K562 (cell line): ENCODE data around the gene FAM227B. TPM values are rescaled to one million over a fixed set of nuclear protein-coding genes. Genes with fewer than 3 reads are reported as not detected.

Source experiments
- ATAC-seq: fragments of 200-7000 bp; cut with Tn5 transposase; 3 replicates; pipeline ENCODE4 v1.9.1; 2020; ENCODE audit warnings: moderate library complexity
- BruUV-seq: library from RNA; stranded (reverse); fragments of 400-500 nt; replicated peaks from 2 replicates; lab custom pipeline; 2021; lab: Mats Ljungman, UMichigan
- CTCF ChIA-PET: fragments of 300-600 bp; formaldehyde crosslinking; extraction: SDS; loops from one replicate; lab custom pipeline; 2021; ENCODE audit warnings: low intra/inter-chr PET ratio; lab: Yijun Ruan, JAX
- POLR2A ChIA-PET: fragments of 300-600, 350-650 bp; sonication (Branson Sonifier 250); formaldehyde crosslinking; extraction: SDS; loops from one replicate; lab custom pipeline; 2021; ENCODE audit warnings: antibody characterized with exemption, inconsistent platforms; lab: Yijun Ruan, JAX
- DNase-seq, 4 experiments: peaks; one replicate each; pipeline versions ENCODE4 v3.0.0 to v3.0.0-alpha.2; 2011 to 2018; ENCODE audit warnings: low spot score in 3 of 4, mixed read lengths in 3 of 4; ENCODE audit errors: extremely low read depth in 1 of 4
- FAIRE-seq: peaks from 2 replicates; lab custom pipeline; 2011; peaks lifted over from hg19 to GRCh38; lab: Jason Lieb, UNC
- H2AFZ ChIP-seq: 2 replicates; pipeline ENCODE4 v1.6.0; 2011; ENCODE audit warnings: low read depth, low read length, control low read depth, inconsistent platforms
- H3K27ac ChIP-seq: fragments of 200-600 bp; 3 replicates; pipeline ENCODE4 v1.8.0; 2011; ENCODE audit warnings: low read depth, mild to moderate bottlenecking, control low read depth, inconsistent platforms, low read length, moderate library complexity, mixed read lengths; ENCODE audit errors: extremely low read depth
- H3K27me3 ChIP-seq, 2 experiments: fragments of 300-600 bp in 1 of 2; 2 replicates in 1 of 2; 3 replicates in 1 of 2; pipeline versions ENCODE4 v1.6.0 to v1.8.0; 2011; ENCODE audit warnings: inconsistent platforms in 2 of 2, low read length in 2 of 2, mild to moderate bottlenecking in 1 of 2, mixed read lengths in 1 of 2, moderate library complexity in 1 of 2; ENCODE audit not compliant: control insufficient read depth in 2 of 2, insufficient read depth in 2 of 2
- H3K36me3 ChIP-seq: fragments of 300-600 bp; 3 replicates; pipeline ENCODE4 v1.8.0; 2011; ENCODE audit warnings: mild to moderate bottlenecking, low read length, inconsistent platforms; ENCODE audit not compliant: control insufficient read depth, insufficient read depth
- H3K4me1 ChIP-seq, 2 experiments: fragments of 200-600 bp in 1 of 2; replicated peaks in 1 of 2; 2 replicates in 1 of 2; 3 replicates in 1 of 2; pipeline versions ENCODE4 v1.5.1 to v1.8.0; 2011; ENCODE audit warnings: inconsistent platforms in 2 of 2, low read length in 2 of 2, mild to moderate bottlenecking in 1 of 2, mixed read lengths in 1 of 2, moderate library complexity in 1 of 2; ENCODE audit not compliant: control insufficient read depth in 2 of 2, insufficient read depth in 2 of 2
- H3K4me2 ChIP-seq: 2 replicates; pipeline ENCODE4 v1.6.1; 2011; ENCODE audit warnings: low read length, control low read depth, inconsistent platforms, mixed read lengths; ENCODE audit not compliant: insufficient read depth
- H3K4me3 ChIP-seq: fragments of 200-600 bp; sonication (generic), shearing (Covaris generic); 2 replicates; pipeline ENCODE4 v1.5.1; 2016; ENCODE audit warnings: control low read depth, inconsistent platforms
- H3K79me2 ChIP-seq: fragments of 200-600 bp; 3 replicates; pipeline ENCODE4 v1.8.0; 2011; ENCODE audit warnings: low read length, inconsistent platforms; ENCODE audit not compliant: control insufficient read depth, insufficient read depth
- H3K9ac ChIP-seq, 2 experiments: 2 replicates each; pipeline versions ENCODE4 v1.6.0 to v1.6.1; 2011; ENCODE audit warnings: low read depth in 2 of 2, low read length in 2 of 2, control low read depth in 1 of 2, inconsistent platforms in 1 of 2, mild to moderate bottlenecking in 1 of 2, mixed read lengths in 1 of 2; ENCODE audit not compliant: insufficient read depth in 1 of 2
- H3K9me1 ChIP-seq: one replicate; pipeline ENCODE4 v1.6.0; 2011; ENCODE audit warnings: inconsistent platforms, mild to moderate bottlenecking, low read length, moderate library complexity; ENCODE audit not compliant: control insufficient read depth, insufficient read depth
- H3K9me3 ChIP-seq: replicated peaks from 2 replicates; pipeline ENCODE4 v1.5.1; 2011; ENCODE audit warnings: low read depth, low read length, inconsistent platforms; ENCODE audit not compliant: control insufficient read depth, insufficient read depth
- H4K20me1 ChIP-seq: replicated peaks from 2 replicates; pipeline ENCODE4 v1.6.1; 2011; ENCODE audit warnings: low read length, inconsistent platforms, mixed read lengths; ENCODE audit not compliant: control insufficient read depth, insufficient read depth
- CHD2 ChIP-seq: IDR thresholded peaks from 2 replicates; pipeline ENCODE4 v1.6.1; 2011; ENCODE audit warnings: low read depth, low read length
- CTBP1 ChIP-seq: fragments of 450-650 bp; IDR thresholded peaks from 2 replicates; pipeline ENCODE4 v1.6.1; 2016; ENCODE audit warnings: borderline replicate concordance
- ZNF57 ChIP-seq: fragments of 450-650 bp; formaldehyde crosslinking; IDR thresholded peaks from 2 replicates; pipeline ENCODE4 v1.4.0; 2020; ENCODE audit warnings: mild to moderate bottlenecking, moderate library complexity
- ZNF583 ChIP-seq: fragments of 250-450 bp; sonication (Bioruptor Pico); IDR thresholded peaks from 2 replicates; pipeline ENCODE4 v1.4.0; 2020
- in situ Hi-C: fragments of 300-500 bp; cut with MboI; formaldehyde crosslinking; loops from 4 replicates; pipeline ENCODE4 v1.15.0; 2018; ENCODE audit warnings: inconsistent platforms, mixed read lengths
- intact Hi-C: fragments of 100-400 bp; cut with micrococcal nuclease; formaldehyde crosslinking; loops from 2 replicates; pipeline ENCODE4 v1.14.2; 2022
- polyA plus RNA-seq, 8 experiments: library from polyadenylated mRNA; depleted of rRNA in 4 of 8; stranded (reverse) in 5 of 8; unstranded in 3 of 8; fragments of >200 nt; fragmentation: Nextera tagmentation in 2 of 8; fragmentation: Illumina TruSeq in 1 of 8; extraction: Ambion mirVana in 2 of 8; extraction: Trizol in 1 of 8; gene quantifications; 2 replicates each; pipeline versions ENCODE4 v1.2.1 to v1.2.3, GENCODE V29; 2011 to 2014; ENCODE audit warnings: inconsistent platforms in 1 of 8, missing spikeins in 1 of 8
- total RNA-seq, 7 experiments: library from RNA; depleted of rRNA in 6 of 7; stranded (reverse); fragments of >200 nt in 6 of 7; fragmentation: Illumina TruSeq in 2 of 7; extraction: Trizol in 2 of 7; gene quantifications; 2 replicates each; pipeline versions ENCODE4 v1.2.1 to v1.2.3, GENCODE V29; 2011 to 2021; ENCODE audit warnings: low replicate concordance in 1 of 7
- TF ChIP-seq, protein P1 (sequence below): fragments of 200-400 bp; formaldehyde crosslinking; IDR thresholded peaks from 2 replicates; pipeline ENCODE4 v1.6.1; 2017; ENCODE audit warnings: mild to moderate bottlenecking, low read depth, low read length, moderate library complexity

The FAM227B gene
- total and polyA plus RNA-seq, 9 of the 15 experiments (the other 6 are each of a cell fraction or from before 2014, with no cell fraction given): 5.1 to 12.5 (median 11.2) TPM

DNA sequence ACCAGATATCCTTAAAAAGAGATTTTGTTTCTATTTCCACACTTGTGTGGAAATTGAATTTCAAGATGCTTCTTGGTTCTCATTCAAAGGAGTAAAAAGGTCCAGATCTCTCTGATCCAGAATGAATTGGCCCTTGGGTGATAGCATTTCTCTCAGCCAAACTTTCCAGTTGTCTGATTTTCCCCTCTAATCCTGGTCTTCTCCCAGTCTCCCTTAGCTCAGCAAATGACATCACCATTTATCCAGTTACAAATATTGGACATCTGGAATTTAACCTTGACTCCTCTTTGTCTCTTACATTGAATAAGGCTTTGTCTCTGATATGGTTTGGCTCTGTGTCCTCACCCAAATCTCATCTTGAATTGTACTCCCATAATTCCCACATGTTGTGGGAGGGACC is 207.8 kb downstream of the FAM227B start:
- DNase-seq: no peak
- Histone ChIP-seq H2AFZ (no peak overlapping the region), H3K9me1 (no peaks in the 10 kb centered on the region), H3K36me3 (no peaks in the 10 kb centered on the region), H3K9me3 (no peaks in the 10 kb centered on the region), H3K27ac (no peak overlapping the region), H3K27me3 (no peaks in the 10 kb centered on the region; a peak in 1 of 5 replicates), H3K4me3 (no peak overlapping the region), H3K79me2 (no peaks in the 10 kb centered on the region), H3K9ac (no peak overlapping the region), H3K4me1 (no peaks in the 10 kb centered on the region), H3K4me2 (no peak overlapping the region), H4K20me1 (no peaks in the 10 kb centered on the region)
- in situ Hi-C loops: no loop called here
- no TSS peak for BruUV-seq
- intact Hi-C loops: no loop called here
- TF ChIP-seq, protein P1, sequence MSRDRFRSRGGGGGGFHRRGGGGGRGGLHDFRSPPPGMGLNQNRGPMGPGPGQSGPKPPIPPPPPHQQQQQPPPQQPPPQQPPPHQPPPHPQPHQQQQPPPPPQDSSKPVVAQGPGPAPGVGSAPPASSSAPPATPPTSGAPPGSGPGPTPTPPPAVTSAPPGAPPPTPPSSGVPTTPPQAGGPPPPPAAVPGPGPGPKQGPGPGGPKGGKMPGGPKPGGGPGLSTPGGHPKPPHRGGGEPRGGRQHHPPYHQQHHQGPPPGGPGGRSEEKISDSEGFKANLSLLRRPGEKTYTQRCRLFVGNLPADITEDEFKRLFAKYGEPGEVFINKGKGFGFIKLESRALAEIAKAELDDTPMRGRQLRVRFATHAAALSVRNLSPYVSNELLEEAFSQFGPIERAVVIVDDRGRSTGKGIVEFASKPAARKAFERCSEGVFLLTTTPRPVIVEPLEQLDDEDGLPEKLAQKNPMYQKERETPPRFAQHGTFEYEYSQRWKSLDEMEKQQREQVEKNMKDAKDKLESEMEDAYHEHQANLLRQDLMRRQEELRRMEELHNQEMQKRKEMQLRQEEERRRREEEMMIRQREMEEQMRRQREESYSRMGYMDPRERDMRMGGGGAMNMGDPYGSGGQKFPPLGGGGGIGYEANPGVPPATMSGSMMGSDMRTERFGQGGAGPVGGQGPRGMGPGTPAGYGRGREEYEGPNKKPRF: no peak
- CTCF ChIA-PET: no interaction called here
- no peak for ATAC-seq
- no peak for FAIRE-seq
- POLR2A ChIA-PET: no interaction called here

DNA sequence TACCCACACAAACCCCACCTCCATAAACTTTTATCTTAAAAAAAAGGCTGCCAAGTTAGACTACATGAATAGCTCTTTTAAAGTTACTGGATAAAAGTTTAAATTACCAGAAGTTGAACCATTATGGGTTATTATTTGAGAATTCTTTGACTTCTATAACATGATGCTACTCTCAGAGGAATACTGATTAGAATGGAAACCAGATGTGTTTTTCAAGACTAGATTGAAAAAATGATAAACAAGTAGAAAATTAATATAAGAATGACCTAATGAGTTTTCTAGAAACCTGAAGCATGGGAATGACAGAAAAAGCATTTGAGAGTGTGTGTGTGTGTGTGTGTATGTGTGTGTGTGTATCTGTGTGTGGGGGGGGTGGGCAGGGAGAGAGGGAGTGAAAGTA is 210.0 kb downstream of the FAM227B start:
- in situ Hi-C loops (no loop called here), intact Hi-C loops (no loop called here)
- TF ChIP-seq ZNF583 (CRISPR knock-in tag) (no peak), CTBP1 (no peak), ZNF57 (CRISPR knock-in tag) (no peak), CHD2 (no peak)
- no peak overlapping the region for H3K9ac ChIP-seq
- H3K27me3 ChIP-seq: peaks cover 0 to 12% of the 10 kb centered on the region in 2 experiments; a peak in 4 of 5 replicates
- H3K27ac ChIP-seq: no peak overlapping the region
- peaks cover 0 to 8% of the 10 kb centered on the region in 2 experiments; a peak in 2 of 5 replicates for H3K4me1 ChIP-seq
- FAIRE-seq (no peak), ATAC-seq (no peak), DNase-seq (no peak)
- H4K20me1 ChIP-seq: no peaks in the 10 kb centered on the region
- H3K4me2 ChIP-seq: no peak overlapping the region
- H3K36me3 ChIP-seq: no peaks in the 10 kb centered on the region
- H3K9me3 ChIP-seq: no peaks in the 10 kb centered on the region
- H2AFZ ChIP-seq: no peak overlapping the region
- H3K79me2 ChIP-seq: no peaks in the 10 kb centered on the region
- no TSS peak for BruUV-seq
- ChIA-PET POLR2A (no interaction called here), CTCF (no interaction called here)
- H3K4me3 ChIP-seq: no peak overlapping the region
- peaks cover 3% of the 10 kb centered on the region for H3K9me1 ChIP-seq
